Superior temporal gyrus (tissue), 1 donor: ENCODE measurements around the gene C1orf174.

Experiments
- DNase-seq: peaks from one replicate; pipeline ENCODE4 v3.0.0-alpha.2; 2016; ENCODE audit errors: extremely low spot score

C1orf174 gene

DNA sequence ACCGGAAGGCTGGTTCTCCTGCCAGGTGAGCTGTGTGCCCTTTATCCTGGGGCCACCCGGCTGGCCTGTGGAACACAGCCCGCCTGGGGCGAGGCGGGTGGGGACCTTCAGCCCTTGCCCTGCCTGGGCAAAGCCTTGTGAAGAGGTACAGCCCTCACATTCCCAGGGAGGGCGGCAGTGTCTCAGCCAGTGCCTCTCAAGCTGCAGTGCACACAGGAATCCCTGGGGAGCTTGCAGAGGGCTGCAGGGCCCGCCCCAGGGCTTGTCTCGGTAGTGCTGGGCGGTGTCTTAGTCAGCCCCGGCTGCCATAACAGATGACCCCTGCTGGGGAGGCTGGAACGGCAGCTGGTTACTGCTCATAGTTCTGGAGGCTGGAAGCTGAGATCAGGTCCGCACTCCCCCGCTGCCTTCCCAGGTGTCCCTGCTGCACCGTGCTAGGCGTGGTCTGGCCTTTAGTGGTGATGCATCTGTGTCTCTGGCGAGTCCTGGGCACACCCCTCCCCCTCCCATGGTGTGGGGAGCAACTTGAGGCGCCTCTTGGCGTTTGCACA lies 30.2 kb downstream of the C1orf174 start:
- no peak for DNase-seq

DNA sequence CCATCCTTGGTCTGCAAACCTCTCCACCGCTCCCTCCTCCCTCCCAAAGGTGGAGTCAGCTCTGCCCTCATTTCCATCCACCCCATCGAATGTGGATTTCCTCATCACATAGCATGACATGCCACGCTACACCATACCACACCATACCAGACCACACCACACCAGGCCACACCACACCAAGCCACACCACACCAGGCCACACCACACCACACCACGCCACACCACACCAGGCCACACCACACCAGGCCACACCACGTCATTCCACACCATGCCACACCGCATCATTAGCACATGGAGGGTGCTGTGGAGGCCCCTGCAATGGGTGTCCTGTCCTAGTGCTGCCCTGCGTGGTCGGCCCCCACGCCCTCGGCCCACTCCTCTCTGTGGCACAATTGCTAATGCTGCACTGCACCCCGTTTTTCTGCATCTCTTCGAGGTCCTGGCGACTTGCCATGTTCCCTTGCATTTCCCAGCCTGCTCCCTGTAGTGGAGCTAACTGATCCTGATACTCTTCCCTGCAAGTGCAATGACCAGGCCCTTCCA lies 31.5 kb downstream of the C1orf174 start:
- no peak for DNase-seq

DNA sequence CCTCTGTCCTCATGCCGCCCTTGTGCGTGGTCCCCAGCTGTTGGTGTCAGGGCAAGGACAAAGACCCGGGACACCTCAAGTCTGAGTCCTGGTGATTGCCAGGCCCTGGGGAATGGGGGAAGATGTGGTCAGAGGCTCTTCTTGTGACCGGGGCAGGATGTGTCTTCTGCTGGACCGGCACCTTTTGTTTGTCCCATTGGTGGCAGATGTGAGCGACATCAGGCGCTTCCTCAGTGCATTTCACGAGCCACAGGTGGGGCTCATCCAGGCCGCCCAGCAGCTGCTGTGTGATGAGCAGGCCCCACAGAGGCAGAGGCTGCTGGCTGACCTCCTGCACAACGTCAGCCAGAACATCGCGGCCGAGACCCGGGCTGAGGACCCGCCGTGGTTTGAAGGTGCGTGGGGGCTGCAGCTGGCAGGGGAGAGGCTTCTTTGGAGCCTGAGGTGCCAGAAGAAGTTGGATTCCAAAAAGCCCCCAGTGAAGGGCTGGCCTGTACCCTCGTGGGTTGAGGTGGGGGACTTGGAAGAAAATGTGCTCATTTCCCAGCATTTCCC lies 34.4 kb downstream of the C1orf174 start:
- DNase-seq = no peak

DNA sequence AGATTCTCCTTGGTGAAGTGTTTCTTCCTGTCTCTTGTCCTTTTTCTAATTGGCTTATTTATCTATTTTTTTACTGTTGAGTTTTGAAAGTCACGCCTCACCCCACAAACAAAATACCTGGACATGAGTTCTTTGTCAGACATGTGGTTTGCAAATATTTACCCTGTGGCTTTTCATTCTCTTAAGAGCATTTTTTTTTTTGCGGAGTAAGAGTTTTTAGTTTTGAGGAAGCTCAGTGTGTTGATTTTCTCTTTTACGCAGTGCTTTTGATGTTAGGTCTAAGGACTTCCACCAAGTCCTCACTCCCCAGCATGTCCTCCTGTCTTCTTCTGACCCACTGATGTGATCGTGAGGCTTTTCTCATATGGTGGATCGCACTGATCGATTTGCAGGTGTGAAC lies 35.2 kb downstream of the C1orf174 start:
- DNase-seq = no peak

DNA sequence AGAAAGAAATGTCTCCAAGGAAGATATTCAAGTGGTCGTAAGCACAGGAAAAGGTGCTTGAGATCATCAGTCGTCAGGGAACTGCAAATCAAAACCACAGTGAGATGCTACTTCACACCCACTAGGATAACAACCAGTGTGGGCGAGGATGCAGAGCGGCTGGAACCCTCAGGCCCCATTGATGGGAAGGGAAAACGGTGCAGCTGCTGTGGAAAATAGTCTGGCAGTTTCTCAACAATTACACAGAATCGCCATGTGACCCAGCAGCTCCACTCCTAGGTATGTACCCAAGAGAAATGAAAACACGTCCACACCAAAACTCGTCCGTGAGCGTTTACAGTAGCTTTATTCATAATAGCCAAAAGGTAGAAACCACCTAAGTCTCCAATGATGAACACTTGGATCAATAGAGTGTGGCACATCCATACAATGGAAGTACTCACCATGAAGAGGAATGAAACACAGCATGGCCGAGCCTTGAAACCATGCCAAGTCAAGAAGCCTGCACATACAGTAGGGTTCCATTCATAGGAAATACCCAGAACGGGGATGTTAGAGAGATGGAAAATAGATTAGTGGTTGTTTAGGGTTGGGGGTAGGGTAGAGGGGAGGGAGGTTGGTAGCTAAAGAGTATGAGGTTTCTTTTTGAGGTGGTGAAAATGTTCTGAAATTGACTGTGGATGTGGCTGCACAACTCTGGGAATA lies 36.7 kb downstream of the C1orf174 start:
- DNase-seq = peak; percentile 76

DNA sequence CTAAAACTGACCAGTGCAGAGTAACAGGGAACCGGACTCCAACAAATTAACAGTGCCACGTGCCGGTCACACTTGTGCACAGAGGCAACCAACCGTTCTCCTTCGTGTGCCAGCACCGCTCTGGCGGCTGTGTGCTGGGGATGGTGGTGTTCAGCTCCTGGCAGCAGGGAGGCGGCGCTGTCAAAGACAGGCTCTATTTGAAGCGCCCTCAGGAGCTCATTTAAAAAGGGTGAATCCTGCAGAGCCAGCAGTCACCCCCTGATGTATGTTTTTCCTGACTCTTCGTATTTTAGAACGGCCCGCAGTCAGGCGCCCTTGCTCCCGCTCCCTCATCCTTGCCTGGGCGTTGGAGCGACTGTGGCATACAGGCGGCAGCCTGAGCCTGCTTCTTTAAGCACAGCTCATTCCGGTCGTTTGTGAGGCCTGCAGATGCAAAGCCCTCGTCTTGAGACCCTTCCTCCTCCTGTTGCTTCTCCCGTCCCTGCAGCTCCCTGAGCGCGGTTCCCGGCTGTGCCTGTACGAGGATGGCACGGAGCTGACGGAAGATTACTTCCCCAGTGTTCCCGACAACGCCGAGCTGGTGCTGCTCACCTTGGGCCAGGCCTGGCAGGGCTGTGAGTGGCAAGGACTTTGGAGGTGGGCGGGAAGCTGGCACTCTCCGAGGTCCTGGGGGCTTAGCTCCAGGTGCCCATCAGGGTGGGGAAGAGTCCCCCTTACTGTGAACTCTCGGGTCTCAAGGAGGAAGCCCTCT lies 41.7 kb downstream of the C1orf174 start:
- peak; percentile 63 for DNase-seq

DNA sequence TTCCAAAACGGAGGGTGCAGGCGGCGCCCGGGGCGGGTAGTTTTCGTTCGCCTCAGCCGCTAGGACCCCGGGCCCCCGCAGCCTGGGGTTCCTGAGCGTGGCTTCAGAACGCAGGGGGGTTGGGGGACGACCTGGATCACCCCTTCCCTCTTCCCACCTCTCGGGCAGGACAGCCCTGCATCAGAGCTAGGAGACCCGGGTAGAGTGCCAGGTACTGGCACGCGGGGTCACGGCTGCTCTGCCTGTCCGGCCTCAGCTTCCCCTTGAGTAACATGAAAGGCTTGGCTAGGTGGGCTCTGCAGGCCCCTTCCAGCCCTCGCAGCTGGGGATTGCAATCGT lies 42.3 kb downstream of the C1orf174 start:
- no peak for DNase-seq

DNA sequence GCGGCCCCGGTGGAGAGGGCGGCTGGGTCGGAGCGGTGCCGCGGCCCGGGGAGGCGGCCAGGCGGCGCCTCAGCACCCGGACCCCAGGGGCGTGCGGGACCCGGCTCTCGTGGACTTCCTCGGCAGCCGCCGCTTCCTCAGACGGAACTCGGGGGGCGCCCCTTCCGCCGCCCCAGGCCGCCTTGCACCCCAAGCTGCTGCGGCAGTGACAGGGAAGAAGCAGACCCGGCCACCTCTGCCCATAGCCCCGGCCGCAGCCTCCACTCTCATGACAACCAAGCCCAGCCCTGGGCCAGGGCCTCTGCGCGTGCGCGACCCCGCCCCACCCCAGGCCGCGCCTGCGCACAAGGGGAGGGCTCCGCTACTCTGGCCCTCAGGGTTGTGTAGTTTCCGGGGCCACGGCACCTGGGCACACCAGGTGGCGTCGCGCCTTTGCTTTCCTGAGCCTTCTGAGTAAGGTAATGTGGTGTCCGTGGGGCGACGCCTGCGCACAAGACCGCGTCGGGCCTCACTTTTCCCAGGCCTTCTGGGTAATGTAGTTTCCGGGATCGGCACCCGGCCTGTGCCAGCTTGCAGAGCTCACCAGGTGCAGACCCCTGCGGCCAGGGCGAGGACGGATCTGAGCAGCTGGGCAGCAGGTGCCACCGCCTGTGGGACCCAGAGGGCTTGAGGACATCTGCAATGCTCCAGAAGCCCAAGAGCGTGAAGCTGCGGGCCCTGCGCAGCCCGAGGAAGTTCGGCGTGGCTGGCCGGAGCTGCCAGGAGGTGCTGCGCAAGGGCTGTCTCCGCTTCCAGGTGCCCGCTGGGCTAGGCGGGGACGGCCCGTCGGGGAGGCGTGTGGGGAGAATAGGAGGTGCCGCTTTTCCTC lies 42.9 kb downstream of the C1orf174 start, which contains the start of the genes CEP104 and DFFB:
Gene CEP104 (minus strand): TSS at position 289 of the 868 bp plus-strand sequence. CDS start 4,804 bp downstream, outside the sequence.
Gene DFFB (plus strand): TSS at position 554 of the 868 bp plus-strand sequence. CDS start 128 bp downstream, at position 682.
- DNase-seq = peak; percentile 89

DNA sequence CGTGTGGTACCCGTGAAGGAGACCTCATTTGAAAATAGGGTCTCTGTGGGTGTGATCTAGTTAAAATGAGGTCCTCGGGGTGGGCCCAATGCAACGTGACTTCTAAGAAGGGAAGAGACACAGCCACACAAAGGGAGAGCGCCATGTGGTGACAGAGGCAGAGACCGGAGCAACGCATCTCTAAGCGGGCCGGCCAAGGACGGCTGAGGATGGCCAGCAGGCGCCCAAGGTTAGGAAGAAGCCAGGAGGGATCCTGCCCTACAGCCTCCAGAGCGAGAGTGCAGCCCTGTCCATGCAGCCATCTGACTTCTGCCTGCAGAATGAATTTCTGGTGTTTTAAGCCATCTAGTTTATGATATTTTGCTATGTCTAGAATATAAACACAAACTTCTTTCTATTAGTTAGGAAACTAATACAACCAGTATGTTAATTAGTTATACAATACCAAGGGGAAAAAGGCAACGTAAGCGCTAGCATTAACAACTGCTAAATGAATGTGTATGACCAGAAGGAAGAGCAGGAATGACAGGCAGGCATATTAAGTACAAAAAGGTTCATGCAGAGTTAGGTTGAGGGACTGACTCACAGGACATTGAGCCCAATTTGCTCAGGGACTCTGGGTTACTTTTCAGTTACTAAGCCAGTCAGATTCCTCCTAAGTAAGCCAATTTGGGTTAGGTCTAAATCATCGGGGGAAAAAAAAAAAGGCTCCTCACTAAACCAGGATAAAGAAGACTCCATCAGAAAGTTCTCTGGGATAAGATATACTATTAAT lies 47.2 kb downstream of the C1orf174 start:
- no peak for DNase-seq

DNA sequence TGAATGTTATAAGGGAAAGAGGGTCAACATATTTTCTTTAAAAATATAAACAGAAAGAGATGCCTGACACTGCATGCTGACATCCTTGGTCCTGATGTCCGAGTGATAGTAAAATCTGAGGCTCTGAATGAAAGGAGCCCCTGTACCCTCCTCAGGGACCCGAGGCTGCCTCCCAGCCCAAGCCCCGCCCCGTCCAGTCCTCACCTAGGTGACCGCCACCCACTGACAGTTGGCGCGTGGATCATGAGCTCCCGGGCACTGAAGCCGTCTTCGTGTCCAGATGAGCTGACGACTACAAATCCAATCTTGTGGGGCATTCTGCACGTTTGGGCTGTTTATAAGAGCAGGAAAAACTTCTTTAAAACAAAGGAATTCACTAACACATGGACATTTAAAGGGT lies 48.0 kb downstream of the C1orf174 start:
- DNase-seq = no peak

DNA sequence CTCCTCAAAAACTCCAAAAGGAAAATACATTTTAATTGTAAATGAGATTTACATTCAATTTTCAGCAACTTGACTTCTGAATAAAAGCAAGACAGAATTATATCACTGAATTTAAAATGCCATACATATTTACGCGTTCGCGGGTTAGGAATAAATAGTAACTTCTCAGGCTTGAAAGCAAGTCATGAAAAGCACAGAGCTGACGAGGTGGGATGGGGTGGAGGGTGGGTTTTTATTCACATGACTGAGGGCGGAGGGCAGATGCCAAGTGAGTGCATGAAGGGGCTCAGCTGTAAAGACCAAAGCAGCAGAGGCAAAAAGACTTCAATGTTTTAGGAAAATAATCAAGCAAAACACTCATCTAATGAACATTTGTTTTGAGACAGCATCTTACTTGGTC lies 48.8 kb downstream of the C1orf174 start:
- no peak for DNase-seq

DNA sequence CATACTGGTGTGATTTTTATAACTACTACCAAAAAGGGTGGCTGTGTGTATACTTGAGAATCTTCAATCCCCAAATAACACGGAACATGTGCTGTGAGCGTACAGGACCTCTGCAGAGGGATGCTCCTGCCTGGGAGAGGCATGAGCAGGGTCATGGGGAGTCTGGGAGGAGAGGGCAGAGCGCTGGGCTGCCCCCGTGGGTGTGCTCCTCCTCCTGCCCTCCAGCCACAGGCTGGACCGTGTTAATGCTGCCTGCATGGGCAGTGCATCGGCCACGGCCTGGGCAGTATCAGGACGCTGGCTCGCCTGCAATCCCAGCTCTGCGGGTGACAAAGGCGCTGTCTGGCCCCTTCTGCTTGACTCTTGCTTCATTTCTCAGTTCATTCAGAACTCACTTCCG lies 49.2 kb downstream of the C1orf174 start:
- DNase-seq = no peak

DNA sequence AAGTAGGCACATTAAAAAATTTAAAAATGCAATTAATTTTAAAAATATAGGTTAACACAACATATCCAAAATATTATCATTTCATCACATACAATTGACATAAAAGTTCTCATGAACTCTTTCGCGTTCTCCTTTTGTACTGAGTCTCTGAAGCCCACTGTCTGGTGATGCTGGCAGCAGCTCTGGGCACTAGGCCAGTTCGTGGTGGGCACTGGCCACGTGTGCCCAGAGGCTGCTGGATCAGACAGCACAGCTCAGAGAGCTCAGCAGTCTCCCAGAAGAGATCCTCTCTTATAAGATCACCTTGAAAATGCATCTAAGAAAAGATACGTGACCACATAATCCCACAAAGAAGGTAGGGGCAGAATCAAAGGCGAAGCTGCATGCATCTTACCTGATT lies 53.0 kb downstream of the C1orf174 start:
- DNase-seq = no peak

DNA sequence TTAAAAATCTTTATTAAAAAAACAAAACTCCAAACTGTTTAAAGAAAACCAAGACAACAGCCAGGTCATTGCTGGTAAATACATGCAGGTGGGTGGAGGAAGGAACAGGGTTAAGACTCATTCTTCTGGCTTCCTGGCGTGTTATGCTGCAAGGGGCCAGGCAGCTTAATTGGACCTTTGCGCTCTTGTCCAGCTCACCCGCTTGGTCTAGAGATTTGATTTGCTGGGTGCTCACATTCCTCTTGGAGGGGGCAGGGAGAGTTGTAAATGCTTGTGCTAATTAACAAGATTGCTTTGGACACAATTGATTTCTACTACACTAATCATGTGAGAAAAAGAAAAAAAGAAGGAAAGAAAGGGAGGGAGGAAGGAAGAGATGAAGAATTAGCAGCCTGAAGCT lies 53.5 kb downstream of the C1orf174 start:
- no peak for DNase-seq

DNA sequence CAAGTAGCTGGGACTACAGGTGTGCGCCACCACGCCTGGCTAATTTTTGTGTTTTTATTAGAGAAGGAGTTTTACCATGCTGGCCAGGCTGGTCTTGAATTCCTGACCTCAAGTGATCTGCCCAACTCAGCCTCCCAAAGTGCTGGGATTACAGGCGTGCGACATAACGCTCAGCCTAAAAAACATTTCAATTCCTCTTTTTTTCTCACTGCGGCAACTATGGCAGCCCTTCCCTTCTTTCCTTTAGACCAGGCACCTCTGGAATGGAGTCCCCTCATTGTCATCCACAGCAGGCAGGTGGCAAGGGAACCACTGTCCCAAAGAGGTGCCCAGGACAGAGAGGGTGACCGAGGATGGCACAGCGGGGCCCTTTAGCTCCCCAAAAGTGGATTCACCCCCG lies 57.2 kb downstream of the C1orf174 start:
- DNase-seq = no peak

DNA sequence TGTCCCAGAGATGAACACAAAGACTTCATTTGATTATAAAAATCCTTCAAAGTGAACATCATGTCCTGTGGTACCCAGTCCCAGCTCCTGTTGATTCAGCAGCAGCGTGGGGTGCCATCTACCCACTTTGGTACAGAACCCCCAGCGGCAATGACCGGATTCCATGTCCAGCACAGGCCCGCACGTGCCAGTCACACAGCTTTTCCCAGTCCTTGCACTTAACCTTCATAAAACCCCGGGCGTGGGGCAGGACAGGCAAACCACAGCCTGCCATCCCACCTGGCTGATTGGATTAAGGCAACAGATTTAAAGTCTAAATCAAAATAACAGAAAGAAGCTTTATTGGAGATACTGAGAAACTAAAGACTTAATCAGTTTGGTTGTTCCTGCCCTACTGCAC lies 58.6 kb downstream of the C1orf174 start:
- DNase-seq = no peak
